ENCODE data around the gene PLXDC2. TPM values are rescaled to one million over a fixed set of nuclear protein-coding genes. Genes with fewer than 3 reads are reported as not detected.
A peak's percentile ranks its signal among the peaks of the same experiment; 100 is the strongest.

The PLXDC2 gene
- total RNA-seq, 1 donor from 2014 or later, result 79.2 TPM

DNA sequence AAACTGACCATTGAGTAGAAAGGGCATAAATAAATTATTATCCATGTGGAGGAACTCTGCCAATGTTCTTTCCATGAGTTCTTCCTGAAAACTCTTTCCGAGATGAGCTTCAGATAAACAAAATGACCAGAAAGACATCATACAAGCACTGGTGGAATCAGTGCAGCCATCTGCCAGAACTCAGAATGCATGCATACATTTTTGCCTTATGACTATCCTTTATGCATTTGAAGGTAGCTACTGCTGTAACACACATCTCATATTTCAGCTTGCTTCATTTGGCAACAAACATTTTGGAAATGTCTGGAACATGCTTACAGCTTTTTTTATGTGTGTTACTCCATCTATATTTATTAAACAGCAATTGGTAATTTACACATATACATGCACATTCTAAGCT, 448.9 kb downstream of the PLXDC2 start:
- H3K9me3 Mint-ChIP-seq, result peaks cover 9% of the 10 kb centered on the region
- H3K27ac Mint-ChIP-seq, result no peak overlapping the region

DNA sequence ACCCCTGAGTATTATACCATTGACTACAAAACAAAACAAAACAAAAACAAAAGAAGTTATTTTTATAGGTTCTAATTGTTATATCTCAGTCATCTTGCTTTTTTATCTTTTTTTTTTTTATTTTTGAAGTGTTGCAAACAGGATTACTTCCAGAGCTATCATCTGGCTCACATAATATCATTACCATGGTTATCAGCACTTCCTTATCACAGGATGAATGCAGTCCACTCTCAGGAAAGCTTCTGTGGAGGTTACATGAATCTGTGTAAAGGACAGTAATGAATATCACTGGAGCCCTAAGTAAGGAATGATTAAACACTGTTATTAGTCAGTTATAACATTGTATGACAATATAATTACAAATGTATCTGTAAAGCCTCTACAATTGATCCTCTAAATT, 451.5 kb downstream of the PLXDC2 start:
- Mint-ChIP-seq H3K27me3 (no peaks in the 10 kb centered on the region), H3K4me3 (no peak overlapping the region), H3K9me3 (peaks cover 10% of the 10 kb centered on the region), H3K4me1 (ENCODE audit: unreplicated experiment) (peaks cover 22% of the 10 kb centered on the region), H3K27ac (no peak overlapping the region), H3K36me3 (peaks cover 9% of the 10 kb centered on the region)
- no peak for DNase-seq (ENCODE audit: extremely low spot score, unreplicated experiment)
- TF ChIP-seq, protein P1, sequence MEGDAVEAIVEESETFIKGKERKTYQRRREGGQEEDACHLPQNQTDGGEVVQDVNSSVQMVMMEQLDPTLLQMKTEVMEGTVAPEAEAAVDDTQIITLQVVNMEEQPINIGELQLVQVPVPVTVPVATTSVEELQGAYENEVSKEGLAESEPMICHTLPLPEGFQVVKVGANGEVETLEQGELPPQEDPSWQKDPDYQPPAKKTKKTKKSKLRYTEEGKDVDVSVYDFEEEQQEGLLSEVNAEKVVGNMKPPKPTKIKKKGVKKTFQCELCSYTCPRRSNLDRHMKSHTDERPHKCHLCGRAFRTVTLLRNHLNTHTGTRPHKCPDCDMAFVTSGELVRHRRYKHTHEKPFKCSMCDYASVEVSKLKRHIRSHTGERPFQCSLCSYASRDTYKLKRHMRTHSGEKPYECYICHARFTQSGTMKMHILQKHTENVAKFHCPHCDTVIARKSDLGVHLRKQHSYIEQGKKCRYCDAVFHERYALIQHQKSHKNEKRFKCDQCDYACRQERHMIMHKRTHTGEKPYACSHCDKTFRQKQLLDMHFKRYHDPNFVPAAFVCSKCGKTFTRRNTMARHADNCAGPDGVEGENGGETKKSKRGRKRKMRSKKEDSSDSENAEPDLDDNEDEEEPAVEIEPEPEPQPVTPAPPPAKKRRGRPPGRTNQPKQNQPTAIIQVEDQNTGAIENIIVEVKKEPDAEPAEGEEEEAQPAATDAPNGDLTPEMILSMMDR (conservative IDR thresholded peaks at IDR 0.05), result no peak

More for the DNA sequence above, 448.9 kb downstream of the PLXDC2 start:
- TF ChIP-seq, protein P1 (conservative IDR thresholded peaks at IDR 0.05), result no peak
- no peak for DNase-seq (ENCODE audit: extremely low spot score, unreplicated experiment)
- Mint-ChIP-seq H3K36me3 (peaks cover 22% of the 10 kb centered on the region), H3K4me3 (no peak overlapping the region), H3K4me1 (ENCODE audit: unreplicated experiment) (peaks cover 9% of the 10 kb centered on the region), H3K27me3 (no peaks in the 10 kb centered on the region)

DNA sequence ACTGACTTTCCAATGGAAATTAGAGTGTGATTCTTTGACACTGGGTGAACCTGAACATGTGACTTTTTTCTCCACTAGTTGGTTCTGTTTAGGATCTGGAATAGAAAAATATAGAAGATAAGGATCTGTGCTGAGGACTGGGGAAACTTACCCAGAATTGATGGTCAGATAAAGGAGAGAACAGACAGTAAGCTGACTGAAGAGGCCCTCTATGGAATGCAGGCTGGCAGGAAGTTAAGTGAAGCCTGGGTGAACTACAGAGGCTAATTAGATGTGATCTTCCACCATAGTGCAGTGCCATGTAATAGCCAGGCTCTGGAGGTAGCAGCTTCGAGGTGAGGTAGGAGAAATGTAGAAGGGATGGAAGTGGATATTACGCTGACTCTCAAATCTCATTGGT, 455.3 kb downstream of the PLXDC2 start:
- DNase-seq (ENCODE audit: extremely low spot score, unreplicated experiment), result no peak
- no peaks in the 10 kb centered on the region for H3K27me3 Mint-ChIP-seq
- peaks cover 16% of the 10 kb centered on the region for H3K36me3 Mint-ChIP-seq
- peaks cover 10% of the 10 kb centered on the region for H3K9me3 Mint-ChIP-seq
- peak overlapping the region; percentile 8 for H3K27ac Mint-ChIP-seq
- TF ChIP-seq, protein P1 (conservative IDR thresholded peaks at IDR 0.05), result no peak
- no peak overlapping the region for H3K4me3 Mint-ChIP-seq
- peaks cover 34% of the 10 kb centered on the region for H3K4me1 Mint-ChIP-seq (ENCODE audit: unreplicated experiment)

DNA sequence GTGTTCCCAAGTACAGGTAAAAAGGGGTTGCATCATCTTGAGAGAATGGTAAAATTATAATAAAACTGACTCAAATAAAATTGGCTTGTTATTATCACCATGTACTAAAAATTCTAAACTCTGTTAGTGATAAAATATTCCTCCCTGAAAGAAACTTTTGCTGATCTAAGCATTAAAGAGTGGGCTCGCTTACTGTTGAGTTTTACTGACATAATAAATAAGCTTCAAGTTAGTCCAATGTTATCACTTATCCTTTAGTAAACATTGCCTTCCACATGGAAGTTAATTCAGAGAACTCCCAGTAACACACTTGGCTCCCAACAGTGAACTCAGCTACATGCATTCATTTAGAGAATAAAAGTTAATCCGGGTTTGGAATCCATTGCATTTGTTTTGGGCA, 456.4 kb downstream of the PLXDC2 start:
- Mint-ChIP-seq H3K36me3 (peaks cover 20% of the 10 kb centered on the region), H3K4me3 (no peak overlapping the region), H3K27me3 (no peaks in the 10 kb centered on the region), H3K4me1 (ENCODE audit: unreplicated experiment) (peaks cover 31% of the 10 kb centered on the region), H3K9me3 (peaks cover 10% of the 10 kb centered on the region), H3K27ac (no peak overlapping the region)
- TF ChIP-seq, protein P1 (conservative IDR thresholded peaks at IDR 0.05), result no peak
- no peak for DNase-seq (ENCODE audit: extremely low spot score, unreplicated experiment)

DNA sequence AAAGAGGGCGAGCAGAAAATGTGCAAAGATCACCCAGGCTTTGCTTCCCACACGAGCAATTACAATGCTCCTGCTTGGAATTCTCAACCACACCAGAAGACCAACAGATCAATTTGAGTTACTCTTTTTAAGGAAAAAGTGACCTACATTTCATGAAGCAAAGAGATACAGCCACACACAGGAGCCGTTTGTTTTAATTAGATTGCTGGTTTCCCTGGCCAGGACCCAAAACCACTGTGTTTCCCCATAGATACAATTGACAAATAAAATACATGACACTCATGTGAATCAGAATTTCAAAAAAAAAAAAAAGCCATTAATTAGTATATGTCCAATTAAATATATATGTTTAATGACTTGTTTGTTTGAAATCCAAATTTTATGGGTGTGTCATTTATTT, 458.3 kb downstream of the PLXDC2 start:
- Mint-ChIP-seq H3K9me3 (peaks cover 10% of the 10 kb centered on the region), H3K27ac (no peak overlapping the region), H3K36me3 (peaks cover 20% of the 10 kb centered on the region), H3K4me3 (no peak overlapping the region), H3K4me1 (ENCODE audit: unreplicated experiment) (peaks cover 29% of the 10 kb centered on the region), H3K27me3 (no peaks in the 10 kb centered on the region)
- no peak for DNase-seq (ENCODE audit: extremely low spot score, unreplicated experiment)
- TF ChIP-seq, protein P1 (conservative IDR thresholded peaks at IDR 0.05), result no peak
